Measurements from ENCODE around the gene SNRPA. TPM values are rescaled to one million over a fixed set of nuclear protein-coding genes. Genes with fewer than 3 reads are reported as not detected.

SNRPA gene
- total and polyA plus RNA-seq, 2 of the 13 experiments (the other 11 are each of a cell fraction or from before 2014, with no cell fraction given): 59.6 to 162 TPM

DNA sequence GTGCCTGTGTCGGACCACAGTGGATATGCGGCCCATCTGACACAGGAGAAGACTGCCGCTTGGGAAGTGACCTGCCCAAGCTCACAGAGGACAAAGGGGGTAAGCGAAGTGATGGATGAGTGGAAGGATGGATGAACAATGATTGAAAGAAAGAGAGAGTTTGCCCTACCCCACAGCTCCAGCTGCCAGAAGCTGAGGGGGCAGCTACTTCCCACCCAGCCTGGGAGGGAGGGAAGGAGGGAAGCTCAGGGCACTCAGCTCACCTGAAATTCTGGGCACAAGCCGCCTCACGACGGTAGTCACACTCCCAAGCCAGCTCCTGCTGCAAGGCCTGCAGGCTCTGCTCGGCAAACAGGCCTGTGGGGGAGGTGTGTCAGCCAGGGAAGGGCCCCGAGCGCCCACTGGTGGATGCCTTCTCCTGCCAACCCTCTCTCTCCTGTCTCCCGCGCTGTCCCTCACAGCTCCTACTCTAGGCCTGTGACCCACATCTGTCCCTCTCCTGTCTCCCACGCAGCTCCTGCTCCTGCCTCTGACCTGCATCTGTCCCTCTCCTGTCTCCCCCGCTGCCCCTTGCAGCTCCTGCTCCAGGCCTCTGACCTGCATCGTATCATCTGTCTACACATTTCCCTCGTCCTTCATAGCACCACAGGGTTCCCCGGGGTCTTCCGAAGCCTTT, 48.5 kb upstream of the SNRPA start (continued):
- TF ChIP-seq, protein P1, sequence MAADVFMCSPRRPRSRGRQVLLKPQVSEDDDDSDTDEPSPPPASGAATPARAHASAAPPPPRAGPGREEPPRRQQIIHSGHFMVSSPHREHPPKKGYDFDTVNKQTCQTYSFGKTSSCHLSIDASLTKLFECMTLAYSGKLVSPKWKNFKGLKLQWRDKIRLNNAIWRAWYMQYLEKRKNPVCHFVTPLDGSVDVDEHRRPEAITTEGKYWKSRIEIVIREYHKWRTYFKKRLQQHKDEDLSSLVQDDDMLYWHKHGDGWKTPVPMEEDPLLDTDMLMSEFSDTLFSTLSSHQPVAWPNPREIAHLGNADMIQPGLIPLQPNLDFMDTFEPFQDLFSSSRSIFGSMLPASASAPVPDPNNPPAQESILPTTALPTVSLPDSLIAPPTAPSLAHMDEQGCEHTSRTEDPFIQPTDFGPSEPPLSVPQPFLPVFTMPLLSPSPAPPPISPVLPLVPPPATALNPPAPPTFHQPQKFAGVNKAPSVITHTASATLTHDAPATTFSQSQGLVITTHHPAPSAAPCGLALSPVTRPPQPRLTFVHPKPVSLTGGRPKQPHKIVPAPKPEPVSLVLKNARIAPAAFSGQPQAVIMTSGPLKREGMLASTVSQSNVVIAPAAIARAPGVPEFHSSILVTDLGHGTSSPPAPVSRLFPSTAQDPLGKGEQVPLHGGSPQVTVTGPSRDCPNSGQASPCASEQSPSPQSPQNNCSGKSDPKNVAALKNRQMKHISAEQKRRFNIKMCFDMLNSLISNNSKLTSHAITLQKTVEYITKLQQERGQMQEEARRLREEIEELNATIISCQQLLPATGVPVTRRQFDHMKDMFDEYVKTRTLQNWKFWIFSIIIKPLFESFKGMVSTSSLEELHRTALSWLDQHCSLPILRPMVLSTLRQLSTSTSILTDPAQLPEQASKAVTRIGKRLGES (CRISPR knock-in tag; IDR thresholded peaks at IDR 0.05; ENCODE audit: borderline replicate concordance): no peak
- no peak for TF ChIP-seq HNRNPLL (IDR thresholded peaks at IDR 0.05; ENCODE audit: low read depth, low read length, poor library complexity, severe bottlenecking)
- no peak for TF ChIP-seq ZNF605 (CRISPR knock-in tag; IDR thresholded peaks at IDR 0.05)
- 0 out of 2 replicates have a peak, but pooled peaks have one; percentile 15 for TF ChIP-seq ZNF34 (CRISPR knock-in tag; IDR thresholded peaks at IDR 0.05; ENCODE audit: borderline replicate concordance)
- no peak for TF ChIP-seq HNRNPK (IDR thresholded peaks at IDR 0.05; ENCODE audit: low read depth, low read length, poor library complexity, severe bottlenecking)
- TF ChIP-seq PLRG1 (conservative IDR thresholded peaks at IDR 0.05): no peak
- TF ChIP-seq ZNF619 (CRISPR knock-in tag; IDR thresholded peaks at IDR 0.05): no peak
- TF ChIP-seq MXI1 (IDR thresholded peaks at IDR 0.05; ENCODE audit: borderline replicate concordance, low read depth, low read length): peak; percentile 26; the same call in 1 of the 3 replicates
- TF ChIP-seq ZFP36L1 (CRISPR knock-in tag; IDR thresholded peaks at IDR 0.05): no peak
- TF ChIP-seq ZNF737 (CRISPR knock-in tag; IDR thresholded peaks at IDR 0.05; ENCODE audit: borderline replicate concordance): no peak
- TF ChIP-seq, protein P2, sequence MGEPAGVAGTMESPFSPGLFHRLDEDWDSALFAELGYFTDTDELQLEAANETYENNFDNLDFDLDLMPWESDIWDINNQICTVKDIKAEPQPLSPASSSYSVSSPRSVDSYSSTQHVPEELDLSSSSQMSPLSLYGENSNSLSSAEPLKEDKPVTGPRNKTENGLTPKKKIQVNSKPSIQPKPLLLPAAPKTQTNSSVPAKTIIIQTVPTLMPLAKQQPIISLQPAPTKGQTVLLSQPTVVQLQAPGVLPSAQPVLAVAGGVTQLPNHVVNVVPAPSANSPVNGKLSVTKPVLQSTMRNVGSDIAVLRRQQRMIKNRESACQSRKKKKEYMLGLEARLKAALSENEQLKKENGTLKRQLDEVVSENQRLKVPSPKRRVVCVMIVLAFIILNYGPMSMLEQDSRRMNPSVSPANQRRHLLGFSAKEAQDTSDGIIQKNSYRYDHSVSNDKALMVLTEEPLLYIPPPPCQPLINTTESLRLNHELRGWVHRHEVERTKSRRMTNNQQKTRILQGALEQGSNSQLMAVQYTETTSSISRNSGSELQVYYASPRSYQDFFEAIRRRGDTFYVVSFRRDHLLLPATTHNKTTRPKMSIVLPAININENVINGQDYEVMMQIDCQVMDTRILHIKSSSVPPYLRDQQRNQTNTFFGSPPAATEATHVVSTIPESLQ (CRISPR knock-in tag; conservative IDR thresholded peaks at IDR 0.05): no peak
- no peak for TF ChIP-seq NR2F2 (IDR thresholded peaks at IDR 0.05; ENCODE audit: borderline replicate concordance, low read depth)
- TF ChIP-seq PAX8 (CRISPR knock-in tag; IDR thresholded peaks at IDR 0.05; ENCODE audit: borderline replicate concordance): no peak
- no peak for TF ChIP-seq RXRB (CRISPR knock-in tag; IDR thresholded peaks at IDR 0.05; ENCODE audit: borderline replicate concordance)
- no peak for TF ChIP-seq ZNF607 (CRISPR knock-in tag; IDR thresholded peaks at IDR 0.05; ENCODE audit: borderline replicate concordance)
- peak; percentile 60 for TF ChIP-seq STAG1 (CRISPR knock-in tag; IDR thresholded peaks at IDR 0.05)
- no peak for TF ChIP-seq ZBTB25 (CRISPR knock-in tag; IDR thresholded peaks at IDR 0.05)
- TF ChIP-seq ZNF317 (CRISPR knock-in tag; IDR thresholded peaks at IDR 0.05): no peak
- no peak for TF ChIP-seq ZFP37 (CRISPR knock-in tag; IDR thresholded peaks at IDR 0.05; ENCODE audit: borderline replicate concordance)
- no peak for TF ChIP-seq SALL2 (CRISPR knock-in tag; IDR thresholded peaks at IDR 0.05)
- TF ChIP-seq NFKBIZ (CRISPR knock-in tag; IDR thresholded peaks at IDR 0.05): no peak
- no peak for TF ChIP-seq GLI4 (CRISPR knock-in tag; IDR thresholded peaks at IDR 0.05; ENCODE audit: borderline replicate concordance)
- no peak; the same call in 1 of the 2 replicates for TF ChIP-seq MEIS2 (CRISPR knock-in tag; IDR thresholded peaks at IDR 0.05)
- no peak for TF ChIP-seq FIP1L1 (IDR thresholded peaks at IDR 0.05; ENCODE audit: borderline replicate concordance, insufficient read depth, low read depth, low read length)
- no peak for TF ChIP-seq NFE2L2 (IDR thresholded peaks at IDR 0.05; ENCODE audit: low read length)
- TF ChIP-seq SKI (IDR thresholded peaks at IDR 0.05; ENCODE audit: partially characterized antibody): no peak

All from HepG2 (cell line).